GM12872 (cell line): ENCODE results near the gene SUZ12.
"Not testable (repeated sequence)": the region's sequence is repeated elsewhere in the genome, so short reads cannot be mapped to it uniquely, and the experiment has no call there.

Experiments
- CTCF ChIP-seq: IDR thresholded peaks from 3 replicates; pipeline ENCODE4 v1.5.1; 2011; ENCODE audit warnings: low read depth, mild to moderate bottlenecking, low read length, moderate library complexity; ENCODE audit not compliant: insufficient read depth

Gene SUZ12

DNA sequence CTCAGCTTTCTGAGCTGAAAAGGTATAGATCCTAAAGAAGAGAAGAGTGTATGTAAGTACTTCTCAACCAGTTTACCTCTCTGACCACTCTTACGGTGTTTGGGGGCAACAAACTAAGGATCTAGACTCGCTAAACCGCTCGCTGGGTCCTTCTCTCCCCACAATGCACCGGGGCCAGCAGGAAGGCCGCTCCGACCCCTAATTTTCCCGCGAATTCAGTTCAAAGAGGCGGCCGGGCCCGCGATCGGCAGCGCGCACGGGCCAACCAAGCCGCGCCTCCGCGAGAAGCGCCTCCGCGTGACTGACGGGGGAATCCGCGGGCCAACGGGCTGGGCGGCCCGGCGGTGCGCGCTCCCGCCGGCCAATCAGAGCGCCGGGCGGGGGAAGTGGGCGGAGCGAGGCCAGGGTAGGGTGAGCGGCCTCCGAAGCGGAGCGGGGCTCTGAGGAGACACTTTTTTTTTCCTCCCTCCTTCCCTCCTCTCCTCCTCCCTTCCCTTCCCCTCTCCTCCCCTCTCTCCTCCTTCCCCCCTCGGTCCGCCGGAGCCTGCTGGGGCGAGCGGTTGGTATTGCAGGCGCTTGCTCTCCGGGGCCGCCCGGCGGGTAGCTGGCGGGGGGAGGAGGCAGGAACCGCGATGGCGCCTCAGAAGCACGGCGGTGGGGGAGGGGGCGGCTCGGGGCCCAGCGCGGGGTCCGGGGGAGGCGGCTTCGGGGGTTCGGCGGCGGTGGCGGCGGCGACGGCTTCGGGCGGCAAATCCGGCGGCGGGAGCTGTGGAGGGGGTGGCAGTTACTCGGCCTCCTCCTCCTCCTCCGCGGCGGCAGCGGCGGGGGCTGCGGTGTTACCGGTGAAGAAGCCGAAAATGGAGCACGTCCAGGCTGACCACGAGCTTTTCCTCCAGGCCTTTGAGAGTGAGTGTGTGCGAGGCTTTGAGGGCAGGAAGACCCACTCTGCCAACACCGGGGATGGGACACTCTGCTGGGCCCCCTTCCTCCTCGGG lies at the start of gene SUZ12:
Gene SUZ12, plus strand, starts transcription at position 393 of the 995 bp plus-strand sequence. Its CDS starts 240 bp downstream, at position 633.
- TF ChIP-seq CTCF: not testable (repeated sequence)

GRCh38 chr17:31888124-31888523 lies 48.7 kb upstream of the SUZ12 start:
- no peak for TF ChIP-seq CTCF

DNA sequence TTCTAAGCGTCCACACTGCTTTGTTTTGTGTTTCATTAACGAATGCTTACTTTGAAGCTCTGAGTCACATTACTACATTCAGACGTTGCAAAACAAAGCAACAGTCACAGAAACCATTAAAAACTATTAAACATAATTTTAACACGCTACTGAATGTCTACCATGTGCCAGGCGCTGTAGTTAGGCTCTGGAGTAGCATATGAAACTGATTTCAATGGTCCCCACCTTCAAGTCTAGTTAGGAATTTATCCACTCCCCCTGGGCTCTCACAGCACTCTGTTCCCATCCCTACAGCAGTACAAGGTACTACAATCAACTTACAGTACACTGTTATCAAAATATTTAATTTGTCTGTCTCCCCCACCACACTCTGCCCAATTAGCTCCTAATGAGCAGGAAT lies 35.9 kb upstream of the SUZ12 start:
- no peak for TF ChIP-seq CTCF

GRCh38 chr17:31902693-31903092 lies 34.1 kb upstream of the SUZ12 start:
- TF ChIP-seq CTCF: no peak

DNA sequence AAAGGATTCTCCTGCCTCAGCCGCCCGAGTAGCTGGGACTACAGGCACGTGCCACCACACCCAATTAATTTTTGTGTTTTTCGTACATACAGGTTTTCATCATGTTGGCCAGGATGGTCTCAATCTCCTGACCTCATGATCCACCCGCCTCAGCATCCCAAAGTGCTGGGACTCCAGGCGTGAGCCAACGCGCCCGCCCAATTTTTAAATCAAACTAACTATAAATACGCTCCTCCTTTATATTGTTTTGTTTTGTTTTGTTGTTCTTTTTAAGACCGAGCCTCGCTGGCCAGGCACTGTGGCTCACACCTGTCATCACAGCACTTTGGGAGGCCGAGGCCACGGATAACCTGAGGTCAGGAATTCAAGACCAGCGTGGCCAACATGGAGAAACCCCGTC lies 33.4 kb upstream of the SUZ12 start:
- TF ChIP-seq CTCF: no peak

DNA sequence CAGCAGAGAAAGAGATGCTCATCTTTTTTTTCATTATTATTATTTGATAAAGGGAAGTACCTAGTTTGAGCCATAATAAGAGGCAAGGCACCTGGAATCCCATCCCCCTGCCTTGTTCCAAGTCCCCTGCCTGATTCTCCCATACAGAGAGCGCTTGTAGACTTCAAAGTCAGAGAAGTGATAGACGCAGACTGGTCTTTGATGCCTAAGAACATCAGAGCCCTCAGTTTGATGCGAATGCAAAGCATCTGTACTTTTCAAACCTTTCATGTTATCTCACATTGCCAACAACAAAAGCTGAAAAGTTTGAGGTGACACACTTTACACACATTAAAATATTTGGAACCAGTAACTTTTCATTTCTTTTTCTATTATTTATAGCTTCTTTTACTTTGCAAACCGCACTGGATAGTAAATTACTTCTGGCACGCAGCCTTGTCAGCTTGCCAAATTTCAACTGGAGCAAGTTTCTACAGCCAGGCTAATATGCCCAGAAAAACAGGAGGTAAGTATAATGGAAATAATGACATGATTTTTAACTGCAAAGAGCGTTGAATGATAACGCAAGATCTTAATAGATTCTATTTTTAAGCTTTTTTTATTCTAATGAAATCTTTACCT lies 29.4 kb upstream of the SUZ12 start:
- TF ChIP-seq CTCF: no peak

- TF ChIP-seq CTCF: no peak
Observed at GRCh38 chr17:31908386-31908785, 28.4 kb upstream of the SUZ12 start.
